Umbilical cord (tissue), 2 donors: ENCODE results near the gene SAMD9. TPM values are rescaled to one million over a fixed set of nuclear protein-coding genes. Genes with fewer than 3 reads are reported as not detected.
A peak's percentile ranks its signal among the peaks of the same experiment; 100 is the strongest.
"Not testable (repeated sequence)": the region's sequence is repeated elsewhere in the genome, so short reads cannot be mapped to it uniquely, and the experiment has no call there.

Experiments used
- DNase-seq: peaks from one replicate; pipeline ENCODE4 v3.0.0-alpha.2; 2015; ENCODE audit warnings: low spot score
- total RNA-seq: library from RNA; depleted of rRNA; stranded (reverse); fragments of >200 nt; gene quantifications from one replicate; pipeline ENCODE4 v1.2.3, GENCODE V29; 2014; ENCODE audit warnings: low replicate concordance; ENCODE audit not compliant: insufficient read depth

Gene SAMD9
- 24.6 TPM for total RNA-seq

GRCh38 chr7:93117852-93118530, at the start of gene SAMD9:
TSS of gene SAMD9 (minus strand) at chr7:93117979. CDS start at chr7:93106097, 11,882 bp downstream.
- peak; percentile 76 for DNase-seq

GRCh38 chr7:93165447-93165846, 47.7 kb upstream of the SAMD9 start:
- DNase-seq = no peak

- DNase-seq = no peak
These were observed 47.0 kb upstream of the SAMD9 start for GRCh38 chr7:93164766-93165165.

- no peak for DNase-seq
These were observed 43.5 kb upstream of the SAMD9 start for GRCh38 chr7:93161181-93161762.

GRCh38 chr7:93160410-93160809, 42.6 kb upstream of the SAMD9 start:
- no peak for DNase-seq

GRCh38 chr7:93159490-93159889, 41.7 kb upstream of the SAMD9 start:
- peak; percentile 55 for DNase-seq

- no peak for DNase-seq
These were observed 39.1 kb upstream of the SAMD9 start for GRCh38 chr7:93156884-93157283.

GRCh38 chr7:93150200-93150835, 32.5 kb upstream of the SAMD9 start:
- DNase-seq = peak; percentile 43

- DNase-seq = no peak
These were observed 30.9 kb upstream of the SAMD9 start for GRCh38 chr7:93148727-93149126.

GRCh38 chr7:93148144-93148543, 30.4 kb upstream of the SAMD9 start, which contains the start of gene SAMD9L:
TSS of gene SAMD9L (minus strand) at chr7:93148385. CDS start at chr7:93135971, 12,414 bp downstream.
- no peak for DNase-seq

- peak; percentile 43 for DNase-seq
These were observed 29.6 kb upstream of the SAMD9 start for GRCh38 chr7:93147363-93147762.

- no peak for DNase-seq
These were observed 28.8 kb upstream of the SAMD9 start for GRCh38 chr7:93146472-93147141.

- no peak for DNase-seq
These were observed 28.3 kb upstream of the SAMD9 start for GRCh38 chr7:93146036-93146435.

GRCh38 chr7:93145354-93145753, 27.6 kb upstream of the SAMD9 start:
- DNase-seq = no peak

GRCh38 chr7:93142127-93142526, 24.3 kb upstream of the SAMD9 start:
- DNase-seq = no peak

GRCh38 chr7:93140582-93141191, 22.9 kb upstream of the SAMD9 start:
- DNase-seq = no peak

- DNase-seq = no peak
These were observed 20.8 kb upstream of the SAMD9 start for GRCh38 chr7:93138576-93138975.

- DNase-seq = no peak
These were observed 15.2 kb upstream of the SAMD9 start for GRCh38 chr7:93133005-93133404.

GRCh38 chr7:93132216-93132615, 14.4 kb upstream of the SAMD9 start:
- DNase-seq = no peak

- not testable (repeated sequence) for DNase-seq
These were observed 9.2 kb upstream of the SAMD9 start for GRCh38 chr7:93126954-93127353.

- DNase-seq = not testable (repeated sequence)
These were observed 5.8 kb upstream of the SAMD9 start for GRCh38 chr7:93123532-93123931.
